GM19328 (cell line): ENCODE measurements around the gene CENPU.
"Not testable (repeated sequence)": the region's sequence is repeated elsewhere in the genome, so short reads cannot be mapped to it uniquely, and the experiment has no call there.

ENCODE experiments used
- ATAC-seq: cut with Tn5 transposase; IDR thresholded peaks from one replicate; pipeline ENCODE4 v1.9.1; 2021; ENCODE audit warnings: mild to moderate bottlenecking, moderate library complexity; ENCODE audit not compliant: unreplicated experiment

CENPU gene

GRCh38 chr4:184752496-184753275 is 18.8 kb upstream of the CENPU start:
- ATAC-seq = no peak

- no peak for ATAC-seq
Observed at GRCh38 chr4:184751585-184751956, 17.7 kb upstream of the CENPU start.

- ATAC-seq = no peak
Observed at GRCh38 chr4:184750926-184751584, 17.2 kb upstream of the CENPU start.

GRCh38 chr4:184748251-184748652 is 14.4 kb upstream of the CENPU start:
- ATAC-seq = no peak

- no peak for ATAC-seq
Observed at GRCh38 chr4:184747034-184747830, 13.3 kb upstream of the CENPU start.

- no peak for ATAC-seq
Observed at GRCh38 chr4:184745831-184746795, 12.2 kb upstream of the CENPU start.

GRCh38 chr4:184744236-184744635 is 10.3 kb upstream of the CENPU start:
- no peak for ATAC-seq

- ATAC-seq = no peak
Observed at GRCh38 chr4:184743650-184744049, 9.8 kb upstream of the CENPU start.

- not testable (repeated sequence) for ATAC-seq
Observed at GRCh38 chr4:184741651-184742050, 7.8 kb upstream of the CENPU start.

GRCh38 chr4:184740980-184741391 is 7.1 kb upstream of the CENPU start:
- no peak for ATAC-seq

- not testable (repeated sequence) for ATAC-seq
Observed at GRCh38 chr4:184739575-184739974, 5.7 kb upstream of the CENPU start.

- no peak for ATAC-seq
Observed at GRCh38 chr4:184734758-184735157, 862 bp upstream of the CENPU start.

- ATAC-seq = no peak
Observed at GRCh38 chr4:184732126-184732525, 1.8 kb downstream of the CENPU start.

- no peak for ATAC-seq
Observed at GRCh38 chr4:184731056-184731455, 2.8 kb downstream of the CENPU start.

- ATAC-seq = no peak
Observed at GRCh38 chr4:184729946-184730345, 4.0 kb downstream of the CENPU start.

GRCh38 chr4:184728858-184729257 is 5.0 kb downstream of the CENPU start:
- no peak for ATAC-seq

- ATAC-seq = no peak
Observed at GRCh38 chr4:184727430-184727829, 6.5 kb downstream of the CENPU start.

- no peak for ATAC-seq
Observed at GRCh38 chr4:184722798-184723197, 11.1 kb downstream of the CENPU start.

- ATAC-seq = no peak
Observed at GRCh38 chr4:184721254-184721653, 12.6 kb downstream of the CENPU start.

- ATAC-seq = no peak
Observed at GRCh38 chr4:184719407-184719806, 14.5 kb downstream of the CENPU start.

- no peak for ATAC-seq
Observed at GRCh38 chr4:184715526-184715925, 18.4 kb downstream of the CENPU start.
